ENCODE data around the gene OR10J5.

DNA sequence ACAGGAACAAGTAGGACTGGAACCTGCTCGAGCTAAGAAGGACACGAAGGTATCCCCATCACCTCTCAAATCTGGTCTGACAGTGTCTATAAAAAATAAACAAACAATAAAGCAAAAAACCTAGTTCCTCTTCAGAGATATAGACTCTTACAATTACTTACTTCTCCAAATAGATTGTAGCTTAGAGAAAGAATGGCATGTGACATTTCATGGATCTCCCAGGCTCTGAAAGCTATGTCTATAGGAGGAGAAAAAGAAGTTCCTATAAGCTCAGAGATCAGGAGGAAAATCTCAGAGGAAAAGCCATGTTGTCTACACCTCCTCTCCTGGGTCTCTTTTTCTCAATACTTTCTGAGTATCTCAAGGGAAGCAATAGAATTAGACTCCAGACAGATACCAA, 12.3 kb upstream of the OR10J5 start:
- TF ChIP-seq, protein P1, sequence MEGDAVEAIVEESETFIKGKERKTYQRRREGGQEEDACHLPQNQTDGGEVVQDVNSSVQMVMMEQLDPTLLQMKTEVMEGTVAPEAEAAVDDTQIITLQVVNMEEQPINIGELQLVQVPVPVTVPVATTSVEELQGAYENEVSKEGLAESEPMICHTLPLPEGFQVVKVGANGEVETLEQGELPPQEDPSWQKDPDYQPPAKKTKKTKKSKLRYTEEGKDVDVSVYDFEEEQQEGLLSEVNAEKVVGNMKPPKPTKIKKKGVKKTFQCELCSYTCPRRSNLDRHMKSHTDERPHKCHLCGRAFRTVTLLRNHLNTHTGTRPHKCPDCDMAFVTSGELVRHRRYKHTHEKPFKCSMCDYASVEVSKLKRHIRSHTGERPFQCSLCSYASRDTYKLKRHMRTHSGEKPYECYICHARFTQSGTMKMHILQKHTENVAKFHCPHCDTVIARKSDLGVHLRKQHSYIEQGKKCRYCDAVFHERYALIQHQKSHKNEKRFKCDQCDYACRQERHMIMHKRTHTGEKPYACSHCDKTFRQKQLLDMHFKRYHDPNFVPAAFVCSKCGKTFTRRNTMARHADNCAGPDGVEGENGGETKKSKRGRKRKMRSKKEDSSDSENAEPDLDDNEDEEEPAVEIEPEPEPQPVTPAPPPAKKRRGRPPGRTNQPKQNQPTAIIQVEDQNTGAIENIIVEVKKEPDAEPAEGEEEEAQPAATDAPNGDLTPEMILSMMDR (IDR thresholded peaks at IDR 0.05): no peak
- TF ChIP-seq EP300 (IDR thresholded peaks at IDR 0.05) (no peak), POLR2AphosphoS5 (IDR thresholded peaks at IDR 0.05) (no peak), POLR2A (IDR thresholded peaks at IDR 0.05) (no peak)
